GM20431 (cell line): ENCODE measurements around the gene ZNF444.

ENCODE experiments used
- in situ Hi-C: fragments of 300-500 bp; cut with MseI, MboI; formaldehyde crosslinking; loops from one replicate; pipeline ENCODE4 v1.15.0; 2020; ENCODE audit warnings: low sequenced_read_pairs; ENCODE audit not compliant: unreplicated experiment

Gene ZNF444

GRCh38 chr19:56106397-56106849, 34.7 kb upstream of the ZNF444 start:
- in situ Hi-C loops = no loop called here

- in situ Hi-C loops = no loop called here
Observed at GRCh38 chr19:56106993-56107392, 34.1 kb upstream of the ZNF444 start.

GRCh38 chr19:56107626-56108351, 33.3 kb upstream of the ZNF444 start:
- in situ Hi-C loops = no loop called here

GRCh38 chr19:56108447-56109195, 32.5 kb upstream of the ZNF444 start:
- in situ Hi-C loops = no loop called here

- in situ Hi-C loops = no loop called here
Observed at GRCh38 chr19:56109226-56109625, 31.9 kb upstream of the ZNF444 start.

GRCh38 chr19:56110515-56111448, 30.3 kb upstream of the ZNF444 start:
- in situ Hi-C loops = no loop called here

- in situ Hi-C loops = no loop called here
Observed at GRCh38 chr19:56111601-56112312, 29.3 kb upstream of the ZNF444 start.

GRCh38 chr19:56112313-56112709, 28.8 kb upstream of the ZNF444 start:
- in situ Hi-C loops = no loop called here

GRCh38 chr19:56113074-56113632, 27.9 kb upstream of the ZNF444 start:
- in situ Hi-C loops = no loop called here

GRCh38 chr19:56114051-56114777, 26.9 kb upstream of the ZNF444 start:
- in situ Hi-C loops = no loop called here

- in situ Hi-C loops = no loop called here
Observed at GRCh38 chr19:56114778-56115110, 26.3 kb upstream of the ZNF444 start.

- in situ Hi-C loops = no loop called here
Observed at GRCh38 chr19:56115490-56115889, 25.6 kb upstream of the ZNF444 start.

- in situ Hi-C loops = no loop called here
Observed at GRCh38 chr19:56116606-56117005, 24.5 kb upstream of the ZNF444 start.

- in situ Hi-C loops = no loop called here
Observed at GRCh38 chr19:56117376-56117884, 23.7 kb upstream of the ZNF444 start.

- in situ Hi-C loops = no loop called here
Observed at GRCh38 chr19:56117889-56118288, 23.2 kb upstream of the ZNF444 start.

GRCh38 chr19:56118666-56119581, 22.2 kb upstream of the ZNF444 start:
- in situ Hi-C loops = no loop called here

- in situ Hi-C loops = no loop called here
Observed at GRCh38 chr19:56119582-56119978, 21.5 kb upstream of the ZNF444 start.

GRCh38 chr19:56120002-56120370, 21.1 kb upstream of the ZNF444 start:
- in situ Hi-C loops = no loop called here
